ENCODE results near the gene RANBP3.

RANBP3 gene

GRCh38 chr19:5927441-5927821, 50.5 kb downstream of the RANBP3 start:
- Histone ChIP-seq H3K27ac (ENCODE audit: low read length) (no peak overlapping the region), H4K20me1 (ENCODE audit: insufficient read depth, low read length) (no peaks in the 10 kb centered on the region), H3K4me1 (ENCODE audit: low read length) (no peaks in the 10 kb centered on the region), H3K36me3 (replicated peaks; ENCODE audit: insufficient read depth, low read length) (peaks cover 28% of the 10 kb centered on the region; the same call in 1 of the 2 replicates), H3K4me3 (ENCODE audit: low read length) (no peak overlapping the region), H3K79me2 (ENCODE audit: low read length) (no peaks in the 10 kb centered on the region), H3K9me2 (replicated peaks; ENCODE audit: insufficient read depth, low read length) (no peaks in the 10 kb centered on the region), H3K4me2 (ENCODE audit: low read depth, low read length) (no peak overlapping the region), H3F3A (ENCODE audit: insufficient read depth, low read length) (no peaks in the 10 kb centered on the region), H3K9ac (ENCODE audit: low read length) (no peak overlapping the region), H3K27me3 (replicated peaks; ENCODE audit: insufficient read depth, low read length) (no peaks in the 10 kb centered on the region), H2AFZ (ENCODE audit: low read length) (no peak overlapping the region), H3K9me3 (replicated peaks; ENCODE audit: insufficient read depth, low read length) (no peaks in the 10 kb centered on the region)
- TF ChIP-seq EZH2 (optimal IDR thresholded peaks at IDR 0.05; ENCODE audit: low read depth, low read length) (no peak), CTCF (IDR thresholded peaks at IDR 0.05; ENCODE audit: low read length) (no peak), EZH2phosphoT487 (IDR thresholded peaks at IDR 0.05; ENCODE audit: low read length) (no peak)
- no peak for DNase-seq

GRCh38 chr19:5926641-5927440, 51.1 kb downstream of the RANBP3 start:
- H3K79me2 ChIP-seq (ENCODE audit: low read length) = no peaks in the 10 kb centered on the region
- no peak for TF ChIP-seq EZH2 (optimal IDR thresholded peaks at IDR 0.05; ENCODE audit: low read depth, low read length)
- no peak for TF ChIP-seq CTCF (IDR thresholded peaks at IDR 0.05; ENCODE audit: low read length)
- no peak for TF ChIP-seq EZH2phosphoT487 (IDR thresholded peaks at IDR 0.05; ENCODE audit: low read length)
- H3K9me2 ChIP-seq (replicated peaks; ENCODE audit: insufficient read depth, low read length) = no peaks in the 10 kb centered on the region
- no peaks in the 10 kb centered on the region for H3K4me1 ChIP-seq (ENCODE audit: low read length)
- H3K9me3 ChIP-seq (replicated peaks; ENCODE audit: insufficient read depth, low read length) = no peaks in the 10 kb centered on the region
- no peak overlapping the region for H3K4me3 ChIP-seq (ENCODE audit: low read length)
- DNase-seq = no peak
- peaks cover 28% of the 10 kb centered on the region; the same call in 1 of the 2 replicates for H3K36me3 ChIP-seq (replicated peaks; ENCODE audit: insufficient read depth, low read length)
- no peak overlapping the region for H3K27ac ChIP-seq (ENCODE audit: low read length)
- no peaks in the 10 kb centered on the region for H3K27me3 ChIP-seq (replicated peaks; ENCODE audit: insufficient read depth, low read length)
- no peak overlapping the region for H3K4me2 ChIP-seq (ENCODE audit: low read depth, low read length)
- H3F3A ChIP-seq (ENCODE audit: insufficient read depth, low read length) = no peaks in the 10 kb centered on the region
- H3K9ac ChIP-seq (ENCODE audit: low read length) = no peak overlapping the region
- no peaks in the 10 kb centered on the region for H4K20me1 ChIP-seq (ENCODE audit: insufficient read depth, low read length)
- H2AFZ ChIP-seq (ENCODE audit: low read length) = no peak overlapping the region

GRCh38 chr19:5925830-5926427, 52.0 kb downstream of the RANBP3 start:
- TF ChIP-seq EZH2 (optimal IDR thresholded peaks at IDR 0.05; ENCODE audit: low read depth, low read length) = no peak
- no peak for TF ChIP-seq EZH2phosphoT487 (IDR thresholded peaks at IDR 0.05; ENCODE audit: low read length)
- TF ChIP-seq CTCF (IDR thresholded peaks at IDR 0.05; ENCODE audit: low read length) = no peak
- Histone ChIP-seq H3K4me2 (ENCODE audit: low read depth, low read length) (no peak overlapping the region), H3K36me3 (replicated peaks; ENCODE audit: insufficient read depth, low read length) (peaks cover 22% of the 10 kb centered on the region; the same call in 1 of the 2 replicates), H3K4me3 (ENCODE audit: low read length) (no peak overlapping the region), H4K20me1 (ENCODE audit: insufficient read depth, low read length) (no peaks in the 10 kb centered on the region), H2AFZ (ENCODE audit: low read length) (no peak overlapping the region), H3K9me3 (replicated peaks; ENCODE audit: insufficient read depth, low read length) (no peaks in the 10 kb centered on the region), H3K79me2 (ENCODE audit: low read length) (no peaks in the 10 kb centered on the region), H3K27ac (ENCODE audit: low read length) (no peak overlapping the region), H3K9me2 (replicated peaks; ENCODE audit: insufficient read depth, low read length) (no peaks in the 10 kb centered on the region), H3K4me1 (ENCODE audit: low read length) (no peaks in the 10 kb centered on the region), H3F3A (ENCODE audit: insufficient read depth, low read length) (no peaks in the 10 kb centered on the region), H3K9ac (ENCODE audit: low read length) (no peak overlapping the region), H3K27me3 (replicated peaks; ENCODE audit: insufficient read depth, low read length) (no peaks in the 10 kb centered on the region)
- DNase-seq = no peak

Data from MM.1S (cell line).